Progenitor cell of endocrine pancreas (in vitro differentiated cells): ENCODE results near the gene UGT1A8. TPM values are rescaled to one million over a fixed set of nuclear protein-coding genes. Genes with fewer than 3 reads are reported as not detected.
"Not testable (repeated sequence)": the region's sequence is repeated elsewhere in the genome, so short reads cannot be mapped to it uniquely, and the experiment has no call there.

Experiments used
- DNase-seq: peaks from one replicate; pipeline ENCODE4 v3.0.0; 2021; ENCODE audit warnings: low spot score; ENCODE audit not compliant: unreplicated experiment
- H3K27ac Mint-ChIP-seq: 2 replicates; pipeline ENCODE4 v1.8.0; 2021; ENCODE audit warnings: mild to moderate bottlenecking, moderate library complexity, mixed read lengths
- H3K27me3 Mint-ChIP-seq: 2 replicates; pipeline ENCODE4 v1.8.0; 2021; ENCODE audit warnings: mixed read lengths
- H3K36me3 Mint-ChIP-seq: 2 replicates; pipeline ENCODE4 v1.8.0; 2022; ENCODE audit warnings: mixed read lengths; ENCODE audit not compliant: insufficient read depth
- H3K4me1 Mint-ChIP-seq: 2 replicates; pipeline ENCODE4 v1.8.0; 2021; ENCODE audit warnings: low read depth, mixed read lengths
- H3K4me3 Mint-ChIP-seq: 2 replicates; pipeline ENCODE4 v1.8.0; 2021; ENCODE audit warnings: low read depth, mild to moderate bottlenecking, moderate library complexity, mixed read lengths
- H3K9me3 Mint-ChIP-seq: 2 replicates; pipeline ENCODE4 v1.8.0; 2021; ENCODE audit warnings: low read depth, mixed read lengths
- CTCF ChIP-seq: fragments of 200-600 bp; sonication (generic); IDR thresholded peaks from one replicate; pipeline ENCODE4 v1.5.0; 2021; ENCODE audit warnings: antibody characterized with exemption, mild to moderate bottlenecking; ENCODE audit not compliant: unreplicated experiment
- total RNA-seq: library from RNA; stranded (reverse); gene quantifications from 2 replicates; pipeline ENCODE4 v1.2.1, GENCODE V29; 2021

Gene UGT1A8
- total RNA-seq, 1 donor from 2014 or later = not detected

GRCh38 chr2:233650981-233651380 is 33.5 kb downstream of the UGT1A8 start:
- peaks cover 16% of the 10 kb centered on the region for H3K9me3 Mint-ChIP-seq
- H3K27me3 Mint-ChIP-seq = peaks cover 7% of the 10 kb centered on the region
- no peaks in the 10 kb centered on the region for H3K4me1 Mint-ChIP-seq
- no peak for DNase-seq
- H3K36me3 Mint-ChIP-seq = no peaks in the 10 kb centered on the region
- H3K4me3 Mint-ChIP-seq = no peak overlapping the region
- H3K27ac Mint-ChIP-seq = no peak overlapping the region
- no peak for TF ChIP-seq CTCF

- H3K4me3 Mint-ChIP-seq = no peak overlapping the region
- H3K4me1 Mint-ChIP-seq = no peaks in the 10 kb centered on the region
- H3K36me3 Mint-ChIP-seq = no peaks in the 10 kb centered on the region
- no peak for TF ChIP-seq CTCF
- H3K27me3 Mint-ChIP-seq = peaks cover 7% of the 10 kb centered on the region
- no peak overlapping the region for H3K27ac Mint-ChIP-seq
- peaks cover 14% of the 10 kb centered on the region for H3K9me3 Mint-ChIP-seq
- DNase-seq = no peak
Measured at GRCh38 chr2:233651430-233651829, 34.0 kb downstream of the UGT1A8 start.

GRCh38 chr2:233654501-233654900 is 37.1 kb downstream of the UGT1A8 start:
- Mint-ChIP-seq H3K4me1 (no peaks in the 10 kb centered on the region), H3K4me3 (no peak overlapping the region), H3K36me3 (no peaks in the 10 kb centered on the region), H3K27ac (no peak overlapping the region), H3K27me3 (peaks cover 13% of the 10 kb centered on the region), H3K9me3 (no peaks in the 10 kb centered on the region)
- no peak for DNase-seq
- TF ChIP-seq CTCF = no peak

- no peak for TF ChIP-seq CTCF
- no peaks in the 10 kb centered on the region for H3K36me3 Mint-ChIP-seq
- no peak overlapping the region for H3K4me3 Mint-ChIP-seq
- no peak for DNase-seq
- peaks cover 19% of the 10 kb centered on the region for H3K27me3 Mint-ChIP-seq
- no peak overlapping the region for H3K27ac Mint-ChIP-seq
- H3K4me1 Mint-ChIP-seq = no peaks in the 10 kb centered on the region
- no peaks in the 10 kb centered on the region for H3K9me3 Mint-ChIP-seq
Measured at GRCh38 chr2:233655043-233655442, 37.6 kb downstream of the UGT1A8 start.

GRCh38 chr2:233655943-233656342 is 38.5 kb downstream of the UGT1A8 start:
- DNase-seq, H3K4me1 Mint-ChIP-seq, H3K36me3 Mint-ChIP-seq, H3K27ac Mint-ChIP-seq, H3K4me3 Mint-ChIP-seq, H3K9me3 Mint-ChIP-seq: not testable (repeated sequence)
- peaks cover 21% of the 10 kb centered on the region for H3K27me3 Mint-ChIP-seq

- Mint-ChIP-seq H3K9me3 (no peaks in the 10 kb centered on the region), H3K27me3 (peaks cover 21% of the 10 kb centered on the region), H3K4me1 (no peaks in the 10 kb centered on the region), H3K36me3 (no peaks in the 10 kb centered on the region), H3K4me3 (no peak overlapping the region), H3K27ac (no peak overlapping the region)
- no peak for DNase-seq
- TF ChIP-seq CTCF = no peak
Measured at GRCh38 chr2:233656443-233656842, 39.0 kb downstream of the UGT1A8 start.
